MCF 10A (cell line): ENCODE results near the gene SEMA4D. TPM values are rescaled to one million over a fixed set of nuclear protein-coding genes. Genes with fewer than 3 reads are reported as not detected.

Experiments
- BruUV-seq: library from RNA; stranded (reverse); fragments of 400-500 nt; replicated peaks from 2 replicates; lab custom pipeline; 2021; lab: Mats Ljungman, UMichigan
- CTCF ChIA-PET: fragments of 300-600 bp; sonication (Branson Sonifier 250); formaldehyde crosslinking; extraction: SDS; loops from one replicate; lab custom pipeline; 2021; ENCODE audit warnings: antibody characterized with exemption, inconsistent platforms; lab: Yijun Ruan, JAX
- POLR2A ChIA-PET: fragments of 300-600, 350-650 bp; sonication (Branson Sonifier 250); formaldehyde crosslinking; extraction: SDS; loops from one replicate; lab custom pipeline; 2020; ENCODE audit warnings: antibody characterized with exemption, inconsistent platforms; lab: Yijun Ruan, JAX
- DNase-seq: peaks from one replicate; pipeline ENCODE4 v3.0.0-alpha.2; 2018; ENCODE audit not compliant: unreplicated experiment
- H3K27ac Mint-ChIP-seq: one replicate; pipeline ENCODE4 v1.8.0; 2022; ENCODE audit warnings: mild to moderate bottlenecking, low read depth, mixed read lengths; ENCODE audit not compliant: unreplicated experiment
- H3K27me3 Mint-ChIP-seq: one replicate; pipeline ENCODE4 v1.8.0; 2022; ENCODE audit warnings: mixed read lengths; ENCODE audit not compliant: insufficient read depth, unreplicated experiment
- H3K36me3 Mint-ChIP-seq: one replicate; pipeline ENCODE4 v1.8.0; 2022; ENCODE audit warnings: mild to moderate bottlenecking, moderate library complexity, mixed read lengths; ENCODE audit not compliant: insufficient read depth, unreplicated experiment
- H3K4me1 Mint-ChIP-seq: one replicate; pipeline ENCODE4 v1.8.0; 2022; ENCODE audit warnings: mixed read lengths; ENCODE audit not compliant: insufficient read depth, unreplicated experiment
- H3K4me3 Mint-ChIP-seq: one replicate; pipeline ENCODE4 v1.8.0; 2022; ENCODE audit warnings: mild to moderate bottlenecking, moderate library complexity, mixed read lengths; ENCODE audit not compliant: unreplicated experiment
- H3K9me3 Mint-ChIP-seq: one replicate; pipeline ENCODE4 v1.8.0; 2022; ENCODE audit warnings: mixed read lengths; ENCODE audit not compliant: unreplicated experiment
- intact Hi-C: fragments of 100-400 bp; cut with micrococcal nuclease; formaldehyde crosslinking; loops from 2 replicates; pipeline ENCODE4 v1.14.1; 2022
- total RNA-seq: library from RNA; stranded (reverse); gene quantifications from 2 replicates; pipeline ENCODE4 v1.2.3, GENCODE V29; 2022
- TF ChIP-seq, protein P1 (sequence below): fragments of 200-600 bp; IDR thresholded peaks from one replicate; pipeline ENCODE4 v1.8.0; 2022; ENCODE audit warnings: antibody characterized with exemption, mild to moderate bottlenecking; ENCODE audit not compliant: unreplicated experiment

The SEMA4D gene
- total RNA-seq, 1 experiment from 2014 or later: 4.2 TPM

DNA sequence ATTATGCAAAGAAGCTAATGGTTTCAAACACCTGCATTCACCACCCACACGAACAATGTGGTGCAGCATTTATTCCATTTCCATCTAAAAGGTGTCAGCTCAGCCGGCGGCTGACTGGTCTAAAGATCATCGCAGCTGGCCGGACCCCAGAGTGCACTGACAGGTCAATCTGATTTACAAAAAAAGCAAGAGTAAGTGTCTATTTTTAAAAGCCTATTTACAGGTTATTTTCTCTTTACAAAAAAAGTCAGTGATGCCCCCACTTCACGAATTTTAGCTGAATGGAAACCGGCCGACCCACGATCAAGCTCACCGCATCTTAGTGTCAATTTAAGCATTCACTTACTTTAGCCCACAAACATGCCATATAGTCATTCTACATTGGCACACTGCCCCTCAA is 58.3 kb downstream of the SEMA4D start:
- Mint-ChIP-seq H3K27ac (no peak overlapping the region), H3K36me3 (no peaks in the 10 kb centered on the region), H3K4me1 (peaks cover 8% of the 10 kb centered on the region), H3K27me3 (no peaks in the 10 kb centered on the region), H3K9me3 (no peaks in the 10 kb centered on the region), H3K4me3 (no peak overlapping the region)
- CTCF ChIA-PET: no interaction called here
- DNase-seq: no peak
- TF ChIP-seq, protein P1, sequence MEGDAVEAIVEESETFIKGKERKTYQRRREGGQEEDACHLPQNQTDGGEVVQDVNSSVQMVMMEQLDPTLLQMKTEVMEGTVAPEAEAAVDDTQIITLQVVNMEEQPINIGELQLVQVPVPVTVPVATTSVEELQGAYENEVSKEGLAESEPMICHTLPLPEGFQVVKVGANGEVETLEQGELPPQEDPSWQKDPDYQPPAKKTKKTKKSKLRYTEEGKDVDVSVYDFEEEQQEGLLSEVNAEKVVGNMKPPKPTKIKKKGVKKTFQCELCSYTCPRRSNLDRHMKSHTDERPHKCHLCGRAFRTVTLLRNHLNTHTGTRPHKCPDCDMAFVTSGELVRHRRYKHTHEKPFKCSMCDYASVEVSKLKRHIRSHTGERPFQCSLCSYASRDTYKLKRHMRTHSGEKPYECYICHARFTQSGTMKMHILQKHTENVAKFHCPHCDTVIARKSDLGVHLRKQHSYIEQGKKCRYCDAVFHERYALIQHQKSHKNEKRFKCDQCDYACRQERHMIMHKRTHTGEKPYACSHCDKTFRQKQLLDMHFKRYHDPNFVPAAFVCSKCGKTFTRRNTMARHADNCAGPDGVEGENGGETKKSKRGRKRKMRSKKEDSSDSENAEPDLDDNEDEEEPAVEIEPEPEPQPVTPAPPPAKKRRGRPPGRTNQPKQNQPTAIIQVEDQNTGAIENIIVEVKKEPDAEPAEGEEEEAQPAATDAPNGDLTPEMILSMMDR: no peak
- no TSS peak for BruUV-seq
- intact Hi-C loops: no loop called here
- POLR2A ChIA-PET: no interaction called here

- Mint-ChIP-seq H3K27ac (no peak overlapping the region), H3K4me3 (no peak overlapping the region), H3K27me3 (no peaks in the 10 kb centered on the region), H3K36me3 (no peaks in the 10 kb centered on the region), H3K9me3 (no peaks in the 10 kb centered on the region), H3K4me1 (peaks cover 8% of the 10 kb centered on the region)
- ChIA-PET POLR2A (no interaction called here), CTCF (interaction anchor here (0.7 kb wide), 1 partner anchor 112 kb away, joined by 3 read pairs; no protein-coding TSS in a partner anchor)
- no TSS peak for BruUV-seq
- TF ChIP-seq, protein P1: no peak
- no peak for DNase-seq
- intact Hi-C loops: no loop called here
Measured at GRCh38 chr9:89438194-89438593, 59.7 kb downstream of the SEMA4D start.

DNA sequence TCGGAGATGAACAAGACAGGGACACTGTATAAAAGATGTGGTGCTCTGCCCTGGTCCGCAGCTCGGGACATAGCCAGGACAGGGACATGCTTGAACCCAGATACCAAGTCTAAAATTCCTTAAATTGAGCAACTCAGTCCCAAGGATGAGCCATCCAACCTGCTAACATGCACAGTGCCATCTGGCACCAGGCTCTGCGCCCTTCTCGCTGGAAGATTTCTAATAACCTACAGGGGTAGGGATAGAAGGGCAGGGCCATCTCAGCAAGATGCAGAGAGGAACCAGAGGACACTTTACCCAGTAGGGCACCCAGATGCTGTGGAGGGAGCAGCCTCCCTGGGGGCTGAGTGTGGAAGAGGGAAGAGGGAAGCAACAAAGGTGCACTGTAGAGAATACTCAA is 60.1 kb downstream of the SEMA4D start:
- H3K27ac Mint-ChIP-seq: no peak overlapping the region
- H3K36me3 Mint-ChIP-seq: no peaks in the 10 kb centered on the region
- peaks cover 8% of the 10 kb centered on the region for H3K4me1 Mint-ChIP-seq
- POLR2A ChIA-PET: no interaction called here
- TF ChIP-seq, protein P1: no peak
- intact Hi-C loops: no loop called here
- no peaks in the 10 kb centered on the region for H3K9me3 Mint-ChIP-seq
- CTCF ChIA-PET: interaction anchor here (0.5 to 0.7 kb wide), 2 partner anchors 50 to 113 kb away, joined by 3 read pairs; no protein-coding TSS in a partner anchor
- DNase-seq: no peak
- BruUV-seq: no TSS peak
- no peak overlapping the region for H3K4me3 Mint-ChIP-seq
- H3K27me3 Mint-ChIP-seq: no peaks in the 10 kb centered on the region

- intact Hi-C loops: no loop called here
- H3K9me3 Mint-ChIP-seq: no peaks in the 10 kb centered on the region
- peak; percentile 61 for DNase-seq
- CTCF ChIA-PET: interaction anchor here (0.5 kb wide), 1 partner anchor 49 kb away, joined by 3 read pairs; no protein-coding TSS in a partner anchor
- no peaks in the 10 kb centered on the region for H3K36me3 Mint-ChIP-seq
- POLR2A ChIA-PET: no interaction called here
- no peak overlapping the region for H3K27ac Mint-ChIP-seq
- no peaks in the 10 kb centered on the region for H3K27me3 Mint-ChIP-seq
- BruUV-seq: no TSS peak
- H3K4me3 Mint-ChIP-seq: no peak overlapping the region
- TF ChIP-seq, protein P1: no peak
- H3K4me1 Mint-ChIP-seq: peaks cover 8% of the 10 kb centered on the region
Measured at GRCh38 chr9:89436963-89437625, 60.8 kb downstream of the SEMA4D start.
